CD14-positive monocyte (primary cell): ENCODE measurements around the gene CDCA7. TPM values are rescaled to one million over a fixed set of nuclear protein-coding genes. Genes with fewer than 3 reads are reported as not detected.
"Not testable (repeated sequence)": the region's sequence is repeated elsewhere in the genome, so short reads cannot be mapped to it uniquely, and the experiment has no call there.

Experiments used
- DNase-seq, 3 donors: peaks; one replicate each; pipeline ENCODE4 v3.0.0-alpha.2; 2011 to 2022
- H2AFZ ChIP-seq: 2 replicates; pipeline ENCODE4 v1.6.0; 2012; ENCODE audit warnings: mild to moderate bottlenecking, low read depth, low read length, inconsistent platforms; ENCODE audit not compliant: insufficient read depth, poor library complexity, severe bottlenecking
- H3K27ac ChIP-seq, 2 donors: 1 replicate in 1 of 2; 2 replicates in 1 of 2; pipeline ENCODE4 v1.5.1; 2012 to 2013; ENCODE audit warnings: low read length in 2 of 2, control low read depth in 1 of 2, inconsistent platforms in 1 of 2, low read depth in 1 of 2, mild to moderate bottlenecking in 1 of 2
- H3K27me3 ChIP-seq, 2 donors: one replicate each; pipeline versions ENCODE4 v1.6.0 to v1.6.1; 2011 to 2013; ENCODE audit warnings: low read length in 2 of 2; ENCODE audit not compliant: control insufficient read depth in 2 of 2, insufficient read depth in 2 of 2
- H3K36me3 ChIP-seq, 2 donors: replicated peaks in 1 of 2; 1 replicate in 1 of 2; 2 replicates in 1 of 2; pipeline versions ENCODE4 v1.5.1 to v1.6.1; 2012 to 2013; ENCODE audit warnings: low read length in 2 of 2, control low read depth in 1 of 2, inconsistent platforms in 1 of 2, mild to moderate bottlenecking in 1 of 2; ENCODE audit not compliant: insufficient read depth in 2 of 2, control insufficient read depth in 1 of 2
- H3K4me1 ChIP-seq, 2 donors: 1 replicate in 1 of 2; 2 replicates in 1 of 2; pipeline versions ENCODE4 v1.5.1 to v1.6.1; 2012 to 2013; ENCODE audit warnings: low read length in 2 of 2, control low read depth in 1 of 2, inconsistent platforms in 1 of 2, mild to moderate bottlenecking in 1 of 2, moderate library complexity in 1 of 2; ENCODE audit not compliant: insufficient read depth in 2 of 2, control insufficient read depth in 1 of 2
- H3K4me2 ChIP-seq: replicated peaks from 2 replicates; pipeline ENCODE3; 2012; ENCODE audit warnings: low read length, moderate library complexity, mild to moderate bottlenecking; ENCODE audit not compliant: poor library complexity, severe bottlenecking; ENCODE audit errors: extremely low read depth
- H3K4me3 ChIP-seq, 3 experiments: fragments of 200-600 bp in 1 of 3; sonication (generic) in 1 of 3; replicated peaks in 1 of 3; 1 replicate in 2 of 3; 2 replicates in 1 of 3; pipeline ENCODE4 v1.5.1; 2011 to 2013; ENCODE audit warnings: low read length in 3 of 3, mild to moderate bottlenecking in 3 of 3, control low read depth in 2 of 3, low read depth in 2 of 3, inconsistent platforms in 1 of 3, moderate library complexity in 1 of 3
- H3K79me2 ChIP-seq: 2 replicates; pipeline ENCODE4 v1.6.0; 2012; ENCODE audit warnings: mild to moderate bottlenecking, control low read depth, inconsistent platforms, low read length, moderate library complexity; ENCODE audit not compliant: insufficient read depth
- H3K9ac ChIP-seq: 2 replicates; pipeline ENCODE4 v1.6.0; 2017; ENCODE audit warnings: low read length, mild to moderate bottlenecking; ENCODE audit not compliant: insufficient read depth, poor library complexity, severe bottlenecking
- H3K9me3 ChIP-seq, 2 donors: replicated peaks in 1 of 2; 1 replicate in 1 of 2; 2 replicates in 1 of 2; pipeline versions ENCODE4 v1.5.1 to v1.6.1; 2012 to 2013; ENCODE audit warnings: low read length in 2 of 2, control low read depth in 1 of 2; ENCODE audit not compliant: control insufficient read depth in 1 of 2, insufficient read depth in 1 of 2
- H4K20me1 ChIP-seq: 2 replicates; pipeline ENCODE4 v1.6.0; 2012; ENCODE audit warnings: mild to moderate bottlenecking, low read length, control low read depth, moderate library complexity; ENCODE audit not compliant: insufficient read depth
- H3K27ac Mint-ChIP-seq, 7 donors: one replicate each; pipeline ENCODE4 v1.8.0; 2020; ENCODE audit warnings: mild to moderate bottlenecking in 7 of 7, mixed read lengths in 7 of 7, moderate library complexity in 6 of 7, inconsistent platforms in 2 of 7
- H3K27me3 Mint-ChIP-seq, 3 donors: one replicate each; pipeline ENCODE4 v1.8.0; 2021 to 2022; ENCODE audit warnings: low read depth in 3 of 3, mild to moderate bottlenecking in 3 of 3, mixed read lengths in 3 of 3, moderate library complexity in 3 of 3, inconsistent platforms in 1 of 3
- H3K36me3 Mint-ChIP-seq, 2 donors: one replicate each; pipeline ENCODE4 v1.8.0; 2020; ENCODE audit warnings: mixed read lengths in 2 of 2, inconsistent platforms in 1 of 2, mild to moderate bottlenecking in 1 of 2
- H3K4me1 Mint-ChIP-seq: one replicate; pipeline ENCODE4 v1.8.0; 2020; ENCODE audit warnings: mild to moderate bottlenecking, mixed read lengths
- H3K4me3 Mint-ChIP-seq, 2 donors: one replicate each; pipeline ENCODE4 v1.8.0; 2020; ENCODE audit warnings: mild to moderate bottlenecking in 2 of 2, mixed read lengths in 2 of 2, moderate library complexity in 1 of 2
- H3K9me3 Mint-ChIP-seq, 7 donors: one replicate each; pipeline ENCODE4 v1.8.0; 2020 to 2022; ENCODE audit warnings: mixed read lengths in 7 of 7, mild to moderate bottlenecking in 6 of 7, moderate library complexity in 6 of 7, inconsistent platforms in 2 of 7
- CTCF ChIP-seq: fragments of 200-600 bp; IDR thresholded peaks from one replicate; pipeline ENCODE4 v1.8.0; 2022; ENCODE audit warnings: antibody characterized with exemption, mild to moderate bottlenecking
- WGBS: methylation state at CpG from one replicate; pipeline ENCODE4 v1.1.5; 2013; ENCODE audit warnings: missing lambda C conversion rate; ENCODE audit not compliant: insufficient coverage; 5-methylcytosine and 5-hydroxymethylcytosine counted together
- intact Hi-C, 2 donors: fragments of 100-400 bp; cut with micrococcal nuclease; formaldehyde crosslinking; loops; one replicate each; pipeline versions ENCODE4 v1.15.0 to v1.15.1; 2023
- polyA plus RNA-seq, 3 donors: library from polyadenylated mRNA; depleted of rRNA in 1 of 3; unstranded in 2 of 3; stranded (reverse) in 1 of 3; fragments of 300-500 nt in 2 of 3; fragments of >200 nt in 1 of 3; fragmentation: Illumina TruSeq in 2 of 3; gene quantifications; 1 replicate in 2 of 3; 2 replicates in 1 of 3; pipeline ENCODE4 v1.2.3, GENCODE V29; 2012 to 2021

CDCA7 gene
- polyA plus RNA-seq, 3 donors = 0.54 to 1.7 (median 0.66) TPM

GRCh38 chr2:173373290-173373689 lies 18.6 kb downstream of the CDCA7 start:
- Mint-ChIP-seq H3K27ac (no peak overlapping the region), H3K4me1 (peaks cover 5% of the 10 kb centered on the region), H3K27me3 (no peaks in the 10 kb centered on the region), H3K4me3 (no peak overlapping the region), H3K36me3 (peaks cover 13 to 19% of the 10 kb centered on the region in 2 donors), H3K9me3 (peaks cover 0 to 2% (median 0%) of the 10 kb centered on the region in 7 donors)
- Histone ChIP-seq H3K4me2 (no peak overlapping the region), H2AFZ (no peak overlapping the region), H3K9me3 (no peaks in the 10 kb centered on the region), H3K4me3 (no peak overlapping the region), H3K79me2 (no peaks in the 10 kb centered on the region), H3K36me3 (peaks cover 2 to 12% of the 10 kb centered on the region in 2 donors), H4K20me1 (no peaks in the 10 kb centered on the region), H3K27ac (no peak overlapping the region), H3K4me1 (no peaks in the 10 kb centered on the region), H3K27me3 (no peaks in the 10 kb centered on the region), H3K9ac (no peak overlapping the region)
- intact Hi-C loops = no loop called here
- WGBS = 80% methylated on average over 1 of the region's 2 CpGs
- no peak for TF ChIP-seq CTCF
- no peak for DNase-seq

GRCh38 chr2:173374634-173375033 lies 20.0 kb downstream of the CDCA7 start:
- intact Hi-C loops = no loop called here

GRCh38 chr2:173385534-173385933 lies 30.9 kb downstream of the CDCA7 start:
- H3K36me3 ChIP-seq, H3K9me3 Mint-ChIP-seq, H2AFZ ChIP-seq, H3K79me2 ChIP-seq, H3K27ac ChIP-seq, H3K9ac ChIP-seq, H3K9me3 ChIP-seq, H3K27me3 Mint-ChIP-seq, H3K4me2 ChIP-seq, H3K4me1 ChIP-seq, H3K4me3 ChIP-seq, H3K4me3 Mint-ChIP-seq, H4K20me1 ChIP-seq, H3K27ac Mint-ChIP-seq, H3K27me3 ChIP-seq, intact Hi-C loops, DNase-seq, H3K4me1 Mint-ChIP-seq: not testable (repeated sequence)
- no CpG with 5 or more reads among the region's 4 CpGs for WGBS
- H3K36me3 Mint-ChIP-seq = peaks cover 13 to 18% of the 10 kb centered on the region in 2 donors

More at GRCh38 chr2:173374634-173375033, 20.0 kb downstream of the CDCA7 start:
- Histone ChIP-seq H3K27me3 (no peaks in the 10 kb centered on the region), H2AFZ (no peak overlapping the region), H3K4me2 (no peak overlapping the region), H3K9me3 (no peaks in the 10 kb centered on the region), H3K27ac (no peak overlapping the region), H3K9ac (no peak overlapping the region), H3K4me3 (no peak overlapping the region), H4K20me1 (no peaks in the 10 kb centered on the region), H3K79me2 (no peaks in the 10 kb centered on the region), H3K36me3 (no peaks in the 10 kb centered on the region), H3K4me1 (no peaks in the 10 kb centered on the region)
- peaks cover 0 to 2% (median 0%) of the 10 kb centered on the region in 7 donors for H3K9me3 Mint-ChIP-seq
- no peaks in the 10 kb centered on the region for H3K27me3 Mint-ChIP-seq
- no peak for DNase-seq
- no peak overlapping the region for H3K27ac Mint-ChIP-seq
- no peak overlapping the region for H3K4me3 Mint-ChIP-seq
- H3K4me1 Mint-ChIP-seq = peaks cover 5% of the 10 kb centered on the region
- TF ChIP-seq CTCF = no peak
- WGBS = no CpG with 5 or more reads among the region's 3 CpGs
- H3K36me3 Mint-ChIP-seq = peaks cover 13 to 16% of the 10 kb centered on the region in 2 donors
